Measurements from ENCODE around the gene BRAT1.

BRAT1 gene

DNA sequence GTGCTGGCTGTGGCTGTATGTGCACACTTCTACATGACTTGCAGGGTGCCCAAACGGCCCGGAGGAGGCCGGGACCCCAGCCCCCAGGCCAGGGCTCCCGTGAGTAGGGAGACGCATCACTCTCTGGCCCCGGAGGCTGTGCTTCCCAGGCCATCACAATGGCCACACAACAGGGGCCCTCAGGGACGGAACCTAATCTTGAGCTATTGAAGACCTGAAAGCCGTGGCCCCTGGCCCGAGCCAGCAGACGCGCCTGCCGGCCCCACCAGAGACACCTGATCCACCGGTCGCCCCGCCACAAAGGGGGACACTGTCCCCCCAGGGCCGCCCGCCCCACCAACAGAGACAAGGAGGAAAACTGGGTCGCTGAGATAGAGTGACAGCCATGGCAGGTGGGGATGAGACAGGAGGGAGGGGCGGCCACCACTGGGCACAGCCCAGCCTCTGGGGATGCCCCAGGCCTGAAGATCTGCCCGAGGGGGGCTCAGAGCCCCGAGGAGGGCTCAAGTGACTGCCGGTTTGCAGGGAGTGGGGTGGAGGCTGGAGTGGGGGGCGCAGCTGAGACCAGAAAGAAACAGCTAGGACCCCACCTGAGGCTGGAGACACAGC is 45.9 kb downstream of the BRAT1 start:
- DNase-seq = no peak

- peak; percentile 83 for DNase-seq
These were observed 46.8 kb downstream of the BRAT1 start for GRCh38 chr7:2508327-2509215.

- no peak for DNase-seq
These were observed 47.4 kb downstream of the BRAT1 start for GRCh38 chr7:2507917-2508306.

DNA sequence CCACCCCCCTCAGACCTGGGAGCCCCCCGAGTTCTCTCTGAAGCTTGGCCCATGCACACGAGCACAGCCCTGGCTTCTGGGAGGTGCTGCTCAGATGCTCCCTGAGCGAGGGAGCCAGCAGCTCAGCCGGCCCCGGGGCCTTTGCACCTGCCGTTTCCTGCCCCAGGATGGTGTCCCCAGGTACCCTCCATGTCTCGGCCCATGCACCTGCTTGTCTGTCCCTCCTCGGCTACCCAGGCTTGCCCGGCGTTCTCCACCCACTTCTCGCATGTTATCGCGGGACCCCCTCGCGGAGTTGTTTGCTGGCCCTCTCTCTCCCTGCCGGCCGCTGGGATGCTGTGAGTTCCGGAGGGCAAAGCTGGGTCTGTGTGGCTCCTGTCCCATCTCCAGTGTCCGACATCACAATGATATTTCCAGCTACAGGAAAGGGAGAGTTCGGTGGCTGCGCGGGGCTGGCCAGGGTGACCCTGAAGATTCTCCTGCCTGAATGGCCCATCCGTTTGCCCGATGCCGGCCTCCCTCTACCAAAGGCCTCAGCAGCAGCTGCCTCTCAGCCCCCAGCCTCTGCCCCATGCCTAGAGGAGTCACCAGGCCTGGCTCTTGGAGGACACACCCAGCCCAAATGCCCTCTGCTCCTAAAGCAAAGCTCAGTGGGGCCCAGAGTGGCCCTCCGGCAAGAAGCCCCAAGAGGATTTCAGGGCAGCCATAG is 48.0 kb downstream of the BRAT1 start:
- no peak for DNase-seq

DNA sequence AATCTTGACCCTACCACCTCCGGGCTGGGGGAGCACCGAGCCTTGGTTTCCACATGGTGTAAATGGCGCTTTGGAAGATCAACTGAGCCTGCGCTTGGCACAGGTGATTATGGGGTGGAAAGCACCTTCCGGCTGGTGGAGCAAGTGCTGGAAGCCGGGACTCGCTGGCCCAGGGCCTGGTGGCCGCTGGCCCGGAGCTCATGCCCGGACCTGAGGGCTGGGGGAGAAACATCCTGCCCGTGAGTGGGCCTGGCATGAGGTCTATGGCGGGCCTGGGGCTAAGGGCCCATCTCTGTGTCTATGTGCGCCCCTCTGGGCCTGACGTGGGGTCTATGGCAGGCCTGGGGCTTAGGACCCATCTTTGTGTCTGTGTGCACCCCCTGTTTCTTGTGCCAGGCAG is 49.9 kb downstream of the BRAT1 start:
- DNase-seq = no peak

GRCh38 chr7:2504889-2505375 is 50.4 kb downstream of the BRAT1 start:
- DNase-seq = no peak

DNA sequence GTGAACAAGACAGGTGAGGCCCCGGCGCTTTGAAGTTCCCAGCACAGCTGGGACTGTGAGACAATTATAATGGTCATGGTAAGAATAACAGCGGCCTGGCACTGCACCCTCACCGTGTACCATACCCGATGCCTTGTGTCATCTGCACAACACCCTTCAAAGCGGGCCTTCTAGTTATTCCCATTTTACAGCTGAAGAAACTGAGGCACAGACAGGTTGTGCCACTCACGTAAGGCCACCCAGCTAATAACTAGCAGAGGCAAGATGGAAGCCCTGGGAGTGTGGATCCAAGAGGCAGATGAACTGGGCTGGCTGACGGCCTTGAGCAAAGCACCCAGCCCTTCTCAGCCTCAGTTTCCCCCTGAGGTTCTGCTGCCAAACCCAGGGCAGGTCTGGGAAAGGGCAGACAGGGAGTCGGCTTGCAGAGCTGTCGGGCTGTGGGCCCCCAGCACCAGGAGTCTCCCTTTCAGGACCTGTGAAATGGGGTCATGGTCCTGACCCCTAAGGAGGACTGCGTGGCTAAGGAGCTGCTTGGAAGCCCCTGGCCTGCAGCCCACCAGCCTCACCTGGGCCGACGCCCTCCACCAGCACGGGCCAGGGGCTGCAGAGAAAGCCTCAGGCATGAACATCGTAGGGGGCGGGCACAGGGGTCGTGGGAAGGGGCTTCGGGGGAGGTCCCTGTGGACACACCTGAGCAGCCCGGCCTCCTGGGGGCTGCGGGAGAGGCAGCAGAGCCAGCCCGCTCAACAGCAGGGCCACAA is 51.0 kb downstream of the BRAT1 start:
- no peak for DNase-seq

DNA sequence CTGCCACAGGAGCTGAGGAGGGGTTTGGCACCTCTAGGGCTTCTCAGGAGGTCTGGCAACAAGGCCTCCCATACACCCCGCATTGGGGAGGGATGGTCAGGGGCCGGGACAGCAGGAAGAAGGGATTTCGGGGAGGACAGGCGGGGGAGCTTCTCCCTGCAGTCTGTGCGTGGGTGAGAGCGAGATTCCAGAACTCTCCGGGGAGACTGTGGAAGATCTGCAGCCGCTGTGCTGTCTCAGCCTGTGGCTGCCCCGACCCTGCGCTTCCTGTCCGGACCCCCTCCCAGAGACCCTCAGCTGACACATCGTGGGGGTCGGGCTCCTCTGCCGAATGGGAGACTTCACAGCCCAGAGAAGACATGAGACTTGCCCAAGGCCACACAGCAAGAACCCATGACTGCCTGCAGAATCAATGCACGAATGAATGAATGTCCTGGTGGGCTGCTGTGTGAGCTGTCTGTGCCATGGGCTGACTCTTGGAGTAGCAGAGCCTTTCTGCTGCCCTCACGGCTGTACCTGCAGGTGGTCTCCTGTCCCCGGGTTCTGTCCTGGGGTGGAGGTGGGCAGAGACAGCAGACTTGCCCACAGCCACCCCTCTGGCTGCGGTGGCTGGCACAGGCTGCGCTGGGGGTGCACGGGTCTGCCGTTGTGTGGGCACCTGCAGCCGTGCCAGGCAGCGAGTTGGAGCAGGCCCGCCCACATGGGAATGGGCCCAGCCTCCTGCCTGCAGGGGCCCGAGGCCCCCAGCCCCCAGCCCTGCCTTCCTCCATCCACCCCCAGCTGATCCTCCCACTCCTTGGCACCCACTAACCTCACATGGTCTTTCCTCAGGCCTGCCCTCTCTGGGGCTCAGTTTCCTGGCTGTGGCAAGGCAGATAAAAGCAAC is 52.0 kb downstream of the BRAT1 start:
- DNase-seq = no peak

- no peak for DNase-seq
These were observed 52.7 kb downstream of the BRAT1 start for GRCh38 chr7:2502647-2502966.

GRCh38 chr7:2501947-2502646 is 53.2 kb downstream of the BRAT1 start:
- DNase-seq = no peak

- DNase-seq = no peak
These were observed 54.6 kb downstream of the BRAT1 start for GRCh38 chr7:2500701-2501100.

DNA sequence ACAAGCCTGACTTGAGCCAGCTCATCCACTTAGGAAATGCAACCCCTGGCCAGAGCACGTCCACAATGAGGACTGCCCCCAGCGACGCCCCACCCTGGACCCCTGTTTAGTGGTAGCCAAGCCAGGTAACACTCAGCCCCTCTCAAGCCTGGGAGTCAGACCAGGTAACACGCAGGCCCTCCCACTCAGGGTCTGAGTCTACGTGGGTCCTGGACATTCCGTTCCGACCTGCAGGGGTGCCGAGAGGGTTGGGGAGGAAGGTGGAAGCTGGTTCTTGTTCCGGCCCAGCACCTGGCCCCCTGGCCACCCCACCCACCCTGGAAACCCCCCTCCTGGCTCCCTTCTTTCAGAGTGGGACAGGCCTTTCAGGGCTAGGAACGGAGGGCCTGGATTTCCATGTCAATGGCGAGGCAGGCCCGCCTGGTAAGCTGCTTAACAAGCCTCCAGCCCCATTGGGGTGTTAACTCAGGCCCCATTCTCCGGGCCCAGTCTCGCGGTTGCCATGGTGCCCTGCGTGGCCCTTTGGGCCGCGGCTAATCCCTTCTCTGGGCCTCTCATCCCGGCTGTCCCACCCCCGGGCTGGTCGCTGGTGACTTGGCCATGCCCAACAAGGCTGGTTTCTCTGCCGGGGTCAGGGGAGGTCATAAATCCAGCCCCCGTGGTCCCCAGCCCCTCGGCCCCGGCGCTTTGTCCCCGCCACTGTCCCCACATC is 55.4 kb downstream of the BRAT1 start:
- no peak for DNase-seq

DNA sequence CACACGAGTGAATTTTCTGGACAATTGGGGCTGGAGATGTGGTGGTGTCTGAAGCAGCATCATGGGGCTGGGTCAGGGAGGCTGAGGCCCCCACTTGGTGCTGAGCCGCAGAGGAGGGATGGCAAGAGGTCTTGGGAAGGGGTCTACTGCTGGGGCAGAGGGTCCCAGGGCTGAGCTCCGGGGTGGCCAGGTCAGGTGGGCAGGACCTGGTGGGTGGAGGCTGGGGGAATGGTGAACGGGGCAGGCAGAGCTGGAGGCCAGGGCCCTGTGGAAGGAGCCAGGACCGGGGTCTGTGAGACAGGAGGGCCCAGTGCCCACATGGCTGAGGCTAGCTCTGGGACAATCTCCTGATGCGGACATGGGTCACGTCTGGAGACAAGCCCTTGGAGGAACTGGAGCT is 56.1 kb downstream of the BRAT1 start:
- DNase-seq = no peak

- DNase-seq = no peak
These were observed 56.6 kb downstream of the BRAT1 start for GRCh38 chr7:2498708-2499107.

- no peak for DNase-seq
These were observed 57.6 kb downstream of the BRAT1 start for GRCh38 chr7:2497500-2498336.

DNA sequence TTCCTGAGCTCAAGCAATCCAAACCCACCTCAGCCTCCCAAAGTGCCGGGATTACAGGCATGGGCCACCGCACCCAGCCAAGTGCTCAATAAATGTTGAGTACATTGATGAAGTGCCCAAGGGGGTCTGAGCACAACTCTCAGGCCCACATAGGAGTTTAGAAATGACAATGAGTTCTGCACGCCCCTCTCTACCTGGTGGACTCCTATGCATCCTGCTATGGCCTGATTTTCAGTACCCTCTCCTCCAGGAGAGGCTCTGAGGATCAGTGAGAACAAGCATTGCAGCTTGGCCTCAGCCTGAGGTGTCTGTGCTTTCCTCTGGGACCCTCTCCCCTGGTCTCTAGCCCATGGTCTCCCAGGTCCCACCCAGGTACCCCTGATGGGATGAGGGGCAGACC is 58.3 kb downstream of the BRAT1 start:
- DNase-seq = no peak

- no peak for DNase-seq
These were observed 58.9 kb downstream of the BRAT1 start for GRCh38 chr7:2496375-2496774.

DNA sequence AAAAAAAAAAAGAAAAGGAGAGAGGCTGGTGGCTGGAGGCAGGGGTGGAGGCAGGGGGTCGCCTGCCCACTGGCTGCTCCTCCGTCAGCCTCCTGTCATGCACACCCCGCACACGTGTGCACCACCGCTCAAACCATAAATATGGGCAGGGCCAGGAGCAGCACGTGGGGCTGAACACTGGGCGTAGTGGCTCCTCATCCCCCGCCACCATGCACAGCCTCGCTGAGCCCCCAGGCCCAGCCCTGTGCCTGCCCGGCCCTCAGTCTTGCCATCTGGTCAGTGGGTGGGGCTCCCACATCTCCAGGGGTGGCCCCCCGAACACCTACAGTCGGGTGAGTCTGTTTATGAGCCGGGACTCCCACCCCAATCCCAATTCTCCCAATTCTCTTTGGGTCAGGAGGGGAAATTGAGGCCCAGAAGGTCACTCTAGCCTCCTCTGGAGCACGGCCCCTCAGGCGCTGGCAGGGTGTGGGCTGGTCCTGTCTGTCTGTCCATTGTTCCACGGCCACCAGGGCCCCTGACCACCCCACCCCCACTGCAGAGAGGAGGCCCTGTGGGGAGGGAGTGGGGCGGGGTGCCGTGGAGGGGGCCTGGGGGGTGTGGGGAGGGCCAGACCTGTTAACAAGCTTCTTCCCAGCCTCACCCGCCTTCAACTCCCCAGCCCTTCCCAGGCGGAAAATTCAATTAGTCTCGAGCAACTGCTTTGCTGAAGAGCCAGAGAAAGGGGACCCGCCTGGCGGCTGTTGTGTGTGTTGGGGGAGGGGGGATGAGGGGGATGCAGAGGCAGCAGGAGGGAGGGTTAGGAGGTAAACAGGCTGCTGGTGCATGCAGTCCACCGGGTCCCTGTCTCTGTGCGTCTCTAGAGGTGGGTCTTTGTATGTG is 59.7 kb downstream of the BRAT1 start:
- DNase-seq = no peak

Data from CD4-positive, alpha-beta T cell treated with Interleukin-12 subunit alpha and Interleukin-12 subunit beta, for 1 hour (primary cell).